ENCODE data around the gene FMOD. TPM values are rescaled to one million over a fixed set of nuclear protein-coding genes. Genes with fewer than 3 reads are reported as not detected.

Gene FMOD
- 1.7 TPM for total RNA-seq

- ATAC-seq (peak; percentile 70), DNase-seq (ENCODE audit: low spot score) (no peak)
Observed at GRCh38 chr1:203351037-203351625, at the start of gene FMOD. TSS of gene FMOD (minus strand) at chr1:203351122. CDS start at chr1:203348270, 2,852 bp downstream.

- DNase-seq (ENCODE audit: low spot score), result no peak
- no peak for ATAC-seq
Observed at GRCh38 chr1:203396595-203397194, 45.8 kb upstream of the FMOD start.

- DNase-seq (ENCODE audit: low spot score), result no peak
- ATAC-seq, result no peak
Observed at GRCh38 chr1:203395751-203396150, 44.8 kb upstream of the FMOD start.

- no peak for DNase-seq (ENCODE audit: low spot score)
Observed at GRCh38 chr1:203390298-203390697, 39.4 kb upstream of the FMOD start.

GRCh38 chr1:203388683-203389082 is 37.8 kb upstream of the FMOD start:
- DNase-seq (ENCODE audit: low spot score) (no peak), ATAC-seq (no peak)

More at GRCh38 chr1:203390298-203390697, 39.4 kb upstream of the FMOD start:
- no peak for ATAC-seq

GRCh38 chr1:203382026-203382425 is 31.1 kb upstream of the FMOD start:
- ATAC-seq (no peak), DNase-seq (ENCODE audit: low spot score) (no peak)

- no peak for ATAC-seq
- DNase-seq (ENCODE audit: low spot score), result no peak
Observed at GRCh38 chr1:203381151-203381751, 30.3 kb upstream of the FMOD start.

GRCh38 chr1:203380420-203381150 is 29.7 kb upstream of the FMOD start:
- no peak for DNase-seq (ENCODE audit: low spot score)

GRCh38 chr1:203379825-203380224 is 28.9 kb upstream of the FMOD start:
- no peak for ATAC-seq
- no peak for DNase-seq (ENCODE audit: low spot score)

More at GRCh38 chr1:203380420-203381150, 29.7 kb upstream of the FMOD start:
- ATAC-seq, result no peak

GRCh38 chr1:203378556-203379245 is 27.8 kb upstream of the FMOD start:
- ATAC-seq (no peak), DNase-seq (ENCODE audit: low spot score) (no peak)

GRCh38 chr1:203373991-203374390 is 23.1 kb upstream of the FMOD start:
- DNase-seq (ENCODE audit: low spot score) (no peak), ATAC-seq (no peak)

- no peak for ATAC-seq
- no peak for DNase-seq (ENCODE audit: low spot score)
Observed at GRCh38 chr1:203373002-203373401, 22.1 kb upstream of the FMOD start.

- ATAC-seq (no peak), DNase-seq (ENCODE audit: low spot score) (no peak)
Observed at GRCh38 chr1:203371288-203371687, 20.4 kb upstream of the FMOD start.

- ATAC-seq (no peak), DNase-seq (ENCODE audit: low spot score) (no peak)
Observed at GRCh38 chr1:203369666-203370065, 18.7 kb upstream of the FMOD start.

GRCh38 chr1:203368624-203369451 is 17.9 kb upstream of the FMOD start:
- DNase-seq (ENCODE audit: low spot score) (no peak), ATAC-seq (peak; percentile 72)

- ATAC-seq (no peak), DNase-seq (ENCODE audit: low spot score) (no peak)
Observed at GRCh38 chr1:203367057-203367456, 16.1 kb upstream of the FMOD start.

- DNase-seq (ENCODE audit: low spot score), result no peak
- no peak for ATAC-seq
Observed at GRCh38 chr1:203366476-203366875, 15.6 kb upstream of the FMOD start.

GRCh38 chr1:203364806-203365205 is 13.9 kb upstream of the FMOD start:
- ATAC-seq, result no peak
- no peak for DNase-seq (ENCODE audit: low spot score)

- no peak for DNase-seq (ENCODE audit: low spot score)
- peak; percentile 27 for ATAC-seq
Observed at GRCh38 chr1:203364094-203364801, 13.3 kb upstream of the FMOD start.

- no peak for DNase-seq (ENCODE audit: low spot score)
- no peak for ATAC-seq
Observed at GRCh38 chr1:203362720-203363025, 11.8 kb upstream of the FMOD start.
